Liver (tissue), 9 donors: Measurements from ENCODE around the gene RAMAC. TPM values are rescaled to one million over a fixed set of nuclear protein-coding genes. Genes with fewer than 3 reads are reported as not detected.
A peak's percentile ranks its signal among the peaks of the same experiment; 100 is the strongest.

Experiments
- DNase-seq: peaks from one replicate; pipeline ENCODE4 v3.0.0-alpha.2; 2017; ENCODE audit warnings: low spot score
- H3K27ac ChIP-seq, 2 donors: one replicate each; pipeline ENCODE4 v1.7.0; 2013; ENCODE audit warnings: inconsistent platforms in 2 of 2, low read length in 2 of 2, control low read depth in 1 of 2, low read depth in 1 of 2, mild to moderate bottlenecking in 1 of 2
- H3K27me3 ChIP-seq, 4 donors: one replicate each; pipeline versions ENCODE4 v1.6.1 to v1.7.0; 2013; ENCODE audit warnings: low read length in 3 of 4, inconsistent platforms in 1 of 4, mild to moderate bottlenecking in 1 of 4, moderate library complexity in 1 of 4; ENCODE audit not compliant: control insufficient read depth in 4 of 4, insufficient read depth in 4 of 4
- H3K36me3 ChIP-seq, 4 donors: one replicate each; pipeline versions ENCODE4 v1.6.1 to v1.7.0; 2013; ENCODE audit warnings: low read length in 3 of 4, mild to moderate bottlenecking in 3 of 4, low read depth in 1 of 4, moderate library complexity in 1 of 4; ENCODE audit not compliant: control insufficient read depth in 4 of 4, insufficient read depth in 3 of 4
- H3K4me1 ChIP-seq, 4 donors: one replicate each; pipeline versions ENCODE4 v1.6.1 to v1.7.0; 2013; ENCODE audit warnings: low read length in 3 of 4, mild to moderate bottlenecking in 3 of 4, moderate library complexity in 1 of 4; ENCODE audit not compliant: control insufficient read depth in 4 of 4, insufficient read depth in 4 of 4
- H3K4me3 ChIP-seq, 3 donors: one replicate each; pipeline versions ENCODE4 v1.6.1 to v1.7.0; 2013; ENCODE audit warnings: low read length in 3 of 3, control low read depth in 1 of 3, low read depth in 1 of 3, mild to moderate bottlenecking in 1 of 3
- H3K9ac ChIP-seq, 2 donors: one replicate each; pipeline ENCODE4 v1.7.0; 2013; ENCODE audit warnings: low read length in 2 of 2, mild to moderate bottlenecking in 2 of 2, moderate library complexity in 2 of 2, control low read depth in 1 of 2, low read depth in 1 of 2
- H3K9me3 ChIP-seq, 4 donors: one replicate each; pipeline versions ENCODE4 v1.6.1 to v1.7.0; 2013; ENCODE audit warnings: low read length in 3 of 4; ENCODE audit not compliant: control insufficient read depth in 4 of 4
- ATF3 ChIP-seq: IDR thresholded peaks from 2 replicates; pipeline ENCODE4 v1.6.1; 2016; ENCODE audit warnings: antibody characterized with exemption
- CTCF ChIP-seq: fragments of 150-350 bp; IDR thresholded peaks from 2 replicates; pipeline ENCODE4 v1.5.1; 2017; ENCODE audit warnings: improper control_type of control experiment, low read depth, low read length; ENCODE audit not compliant: missing input control
- EGR1 ChIP-seq, 2 donors: IDR thresholded peaks; 2 replicates each; pipeline ENCODE4 v1.6.1; 2016 to 2018; ENCODE audit warnings: antibody characterized with exemption in 2 of 2, low read depth in 2 of 2
- FOXA1 ChIP-seq: IDR thresholded peaks from 2 replicates; pipeline ENCODE4 v1.6.1; 2016; ENCODE audit warnings: antibody characterized with exemption
- FOXA2 ChIP-seq: IDR thresholded peaks from 2 replicates; pipeline ENCODE4 v1.6.1; 2016; ENCODE audit warnings: antibody characterized with exemption
- GABPA ChIP-seq, 2 donors: IDR thresholded peaks in 1 of 2; conservative IDR thresholded peaks in 1 of 2; 2 replicates each; pipeline ENCODE4 v1.6.1; 2016; ENCODE audit warnings: antibody characterized with exemption in 2 of 2, mild to moderate bottlenecking in 1 of 2, moderate library complexity in 1 of 2
- HNF4A ChIP-seq, 2 donors: conservative IDR thresholded peaks; 2 replicates each; pipeline ENCODE4 v1.6.1; 2016; ENCODE audit warnings: antibody characterized with exemption in 2 of 2, mild to moderate bottlenecking in 2 of 2
- HNF4G ChIP-seq: IDR thresholded peaks from 2 replicates; pipeline ENCODE4 v1.6.1; 2016; ENCODE audit warnings: antibody characterized with exemption
- JUND ChIP-seq, 2 donors: IDR thresholded peaks; 2 replicates each; pipeline ENCODE4 v1.6.1; 2016; ENCODE audit warnings: antibody characterized with exemption in 2 of 2
- MAX ChIP-seq: IDR thresholded peaks from 2 replicates; pipeline ENCODE4 v1.6.1; 2016; ENCODE audit warnings: antibody characterized with exemption
- NR2F2 ChIP-seq: IDR thresholded peaks from 2 replicates; pipeline ENCODE4 v1.6.1; 2016; ENCODE audit warnings: antibody characterized with exemption
- RAD21 ChIP-seq, 2 donors: IDR thresholded peaks; 2 replicates each; pipeline ENCODE4 v1.6.1; 2016; ENCODE audit warnings: antibody characterized with exemption in 2 of 2, mild to moderate bottlenecking in 2 of 2
- REST ChIP-seq: IDR thresholded peaks from 2 replicates; pipeline ENCODE4 v1.6.1; 2016; ENCODE audit warnings: antibody characterized with exemption, mild to moderate bottlenecking
- RXRA ChIP-seq, 2 donors: IDR thresholded peaks; 2 replicates each; pipeline ENCODE4 v1.6.1; 2017 to 2018; ENCODE audit warnings: antibody characterized with exemption in 2 of 2, mild to moderate bottlenecking in 1 of 2
- SP1 ChIP-seq: IDR thresholded peaks from 2 replicates; pipeline ENCODE4 v1.6.1; 2018; ENCODE audit warnings: antibody characterized with exemption, mild to moderate bottlenecking
- TAF1 ChIP-seq: conservative IDR thresholded peaks from 2 replicates; pipeline ENCODE4 v1.6.1; 2016; ENCODE audit warnings: antibody characterized with exemption, mild to moderate bottlenecking
- YY1 ChIP-seq: IDR thresholded peaks from 2 replicates; pipeline ENCODE4 v1.6.1; 2016; ENCODE audit warnings: antibody characterized with exemption, mild to moderate bottlenecking
- ZBTB33 ChIP-seq: IDR thresholded peaks from 2 replicates; pipeline ENCODE4 v1.6.1; 2016; ENCODE audit warnings: antibody characterized with exemption
- WGBS: extraction: QIAGEN DNeasy Blood & Tissue Kit; methylation state at CpG from one replicate; pipeline ENCODE4 v1.1.7; 2013; 5-methylcytosine and 5-hydroxymethylcytosine counted together
- polyA plus RNA-seq, 2 donors: library from polyadenylated mRNA; stranded (reverse) in 1 of 2; unstranded in 1 of 2; fragments of 200-250 nt in 1 of 2; fragments of >200 nt in 1 of 2; fragmentation: Nextera tagmentation in 1 of 2; extraction: Ambion mirVana in 1 of 2; gene quantifications; one replicate each; pipeline versions ENCODE4 v1.2.1 to v1.2.3, GENCODE V29; 2013 to 2015
- total RNA-seq, 2 donors: library from RNA; depleted of rRNA; stranded (reverse); fragments of >200 nt; gene quantifications; one replicate each; pipeline ENCODE4 v1.2.3, GENCODE V29; 2014
- donor health status: healthy.
- donor health status: healthy.
- donor health status: healthy.
- donor health status: healthy.
- donor health status: healthy.

RAMAC gene
- total and polyA plus RNA-seq, 4 donors: 10.0 to 26.1 (median 16.6) TPM

DNA sequence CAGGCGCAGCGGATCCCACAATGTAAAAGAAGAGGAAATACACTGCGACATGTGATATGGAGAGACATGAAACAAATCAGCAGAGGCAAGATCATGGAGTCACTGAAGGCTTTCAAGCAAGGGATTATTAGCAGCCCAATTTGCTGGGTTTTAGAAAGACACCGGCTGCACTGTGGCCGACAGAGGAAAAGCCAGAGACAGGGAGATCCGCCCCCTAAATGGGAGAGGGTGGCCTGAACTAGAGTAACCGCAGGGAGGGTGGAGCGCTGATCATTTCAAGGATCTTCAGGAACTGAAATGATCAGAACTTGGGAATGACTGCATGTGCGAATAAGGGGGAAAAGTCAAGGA is 26.0 kb downstream of the RAMAC start:
- WGBS: 64% methylated on average over 9 of the region's 9 CpGs
- TF ChIP-seq HNF4G (no peak), FOXA1 (no peak), MAX (no peak), YY1 (no peak), TAF1 (no peak), JUND (IDR thresholded peaks at IDR 0.05) (no peak), NR2F2 (no peak), SP1 (no peak), REST (no peak), RXRA (IDR thresholded peaks at IDR 0.05) (no peak), GABPA (IDR thresholded peaks at IDR 0.05 in 1 of 2, conservative IDR thresholded peaks at IDR 0.05 in 1 of 2) (no peak), RAD21 (IDR thresholded peaks at IDR 0.05) (no peak), HNF4A (conservative IDR thresholded peaks at IDR 0.05) (no peak), ZBTB33 (no peak), FOXA2 (no peak), CTCF (no peak), ATF3 (no peak), EGR1 (IDR thresholded peaks at IDR 0.05; ENCODE audit: low read depth in 2 of 2) (no peak)
- Histone ChIP-seq H3K9me3 (no peaks in the 10 kb centered on the region), H3K27ac (no peak overlapping the region), H3K27me3 (no peaks in the 10 kb centered on the region), H3K9ac (peak overlapping the region in 1 of 2 donors; percentile 6), H3K4me1 (peaks cover 0 to 23% (median 13%) of the 10 kb centered on the region in 4 donors), H3K36me3 (peaks cover 2 to 15% (median 9%) of the 10 kb centered on the region in 4 donors), H3K4me3 (peak overlapping the region; percentile 41 to 94 (median 85))
- DNase-seq: no peak
